ENCODE data around the gene PCDHB9. TPM values are rescaled to one million over a fixed set of nuclear protein-coding genes. Genes with fewer than 3 reads are reported as not detected.
"Not testable (repeated sequence)": the region's sequence is repeated elsewhere in the genome, so short reads cannot be mapped to it uniquely, and the experiment has no call there.

The PCDHB9 gene
- not detected for total RNA-seq

DNA sequence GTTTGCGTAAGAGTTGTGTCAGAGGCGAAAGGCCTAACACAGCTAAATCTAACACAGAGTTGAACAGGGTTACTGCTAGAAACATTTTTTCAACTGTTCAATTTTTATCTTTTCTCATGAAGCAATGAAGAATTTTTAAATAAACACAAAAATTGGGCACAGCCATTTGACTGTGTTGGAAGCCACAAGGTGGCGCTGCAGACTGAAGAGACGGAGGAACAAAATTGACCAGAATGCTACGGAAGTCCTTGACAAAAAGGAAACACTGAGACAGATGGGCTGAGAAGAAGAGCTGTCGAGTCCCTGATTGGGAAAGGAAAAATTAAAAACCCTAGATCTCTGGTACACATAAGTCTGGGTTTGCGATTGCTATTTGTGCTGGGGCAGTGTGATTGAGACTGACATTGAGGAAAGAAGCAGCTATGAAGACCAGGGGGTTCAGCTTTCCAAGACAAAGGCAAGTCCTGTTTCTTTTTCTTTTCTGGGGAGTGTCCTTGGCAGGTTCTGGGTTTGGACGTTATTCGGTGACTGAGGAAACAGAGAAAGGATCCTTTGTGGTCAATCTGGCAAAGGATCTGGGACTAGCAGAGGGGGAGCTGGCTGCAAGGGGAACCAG, at the start of gene PCDHB9:
TSS of gene PCDHB9 (plus strand) at position 265 of the 616 bp plus-strand sequence. CDS start at position 423, 158 bp downstream.
- H3K4me1 Mint-ChIP-seq: peaks cover 6% of the 10 kb centered on the region
- peaks cover 8% of the 10 kb centered on the region for H3K9me3 Mint-ChIP-seq
- H3K4me3 Mint-ChIP-seq: peak within 1 kb of the TSS; percentile 47
- no peaks in the 10 kb centered on the region for H3K36me3 Mint-ChIP-seq (ENCODE audit: low read depth)
- peak within 1 kb of the TSS; percentile 37 for H3K27ac Mint-ChIP-seq
- no peak for ATAC-seq (replicated peaks)
- H3K27me3 Mint-ChIP-seq: peaks cover 48% of the 10 kb centered on the region

DNA sequence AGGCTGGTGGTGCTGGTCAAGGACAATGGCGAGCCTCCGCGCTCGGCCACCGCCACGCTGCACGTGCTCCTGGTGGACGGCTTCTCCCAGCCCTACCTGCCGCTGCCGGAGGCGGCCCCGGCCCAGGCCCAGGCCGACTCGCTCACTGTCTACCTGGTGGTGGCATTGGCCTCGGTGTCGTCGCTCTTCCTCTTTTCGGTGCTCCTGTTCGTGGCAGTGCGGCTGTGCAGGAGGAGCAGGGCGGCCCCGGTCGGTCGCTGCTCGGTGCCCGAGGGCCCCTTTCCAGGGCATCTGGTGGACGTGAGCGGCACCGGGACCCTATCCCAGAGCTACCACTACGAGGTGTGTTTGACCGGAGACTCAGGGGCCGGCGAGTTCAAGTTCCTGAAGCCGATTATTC, 49.6 kb upstream of the PCDHB9 start:
- H3K4me1 Mint-ChIP-seq: not testable (repeated sequence)
- peaks cover 16% of the 10 kb centered on the region for H3K9me3 Mint-ChIP-seq

DNA sequence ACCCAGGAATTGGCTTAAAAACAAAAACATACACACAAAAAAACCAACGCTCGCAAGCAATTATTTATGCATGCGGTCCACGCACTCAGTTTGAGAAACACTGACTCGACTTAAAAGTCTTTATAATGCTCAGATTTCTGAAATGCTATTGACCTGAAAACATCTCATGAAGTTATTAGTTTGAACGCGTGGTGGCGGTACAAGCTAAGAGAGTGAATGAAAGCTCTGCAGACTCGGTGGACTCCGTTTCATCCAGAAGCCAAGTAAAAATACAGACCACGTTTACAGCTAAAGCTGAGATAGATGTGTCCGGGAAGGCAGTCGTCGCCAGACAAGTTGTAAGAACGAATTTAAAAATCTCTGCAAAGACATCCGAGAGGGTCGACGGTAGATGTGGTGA, 37.1 kb upstream of the PCDHB9 start, which contains the start of gene PCDHB6:
TSS of gene PCDHB6 (plus strand) at position 246 of the 400 bp plus-strand sequence. CDS start 201 bp downstream, outside the sequence.
- no peaks in the 10 kb centered on the region for H3K36me3 Mint-ChIP-seq (ENCODE audit: low read depth)
- H3K4me3 Mint-ChIP-seq: peak within 1 kb of the TSS; percentile 14
- no peak within 1 kb of the TSS for H3K27ac Mint-ChIP-seq
- no peak for ATAC-seq (replicated peaks)
- peaks cover 30% of the 10 kb centered on the region for H3K27me3 Mint-ChIP-seq
- H3K9me3 Mint-ChIP-seq: peaks cover 9% of the 10 kb centered on the region
- H3K4me1 Mint-ChIP-seq: no peaks in the 10 kb centered on the region

More for the DNA sequence above, 49.6 kb upstream of the PCDHB9 start:
- H3K4me3 Mint-ChIP-seq; H3K27me3 Mint-ChIP-seq; ATAC-seq (replicated peaks); H3K36me3 Mint-ChIP-seq (ENCODE audit: low read depth); H3K27ac Mint-ChIP-seq: not testable (repeated sequence)

DNA sequence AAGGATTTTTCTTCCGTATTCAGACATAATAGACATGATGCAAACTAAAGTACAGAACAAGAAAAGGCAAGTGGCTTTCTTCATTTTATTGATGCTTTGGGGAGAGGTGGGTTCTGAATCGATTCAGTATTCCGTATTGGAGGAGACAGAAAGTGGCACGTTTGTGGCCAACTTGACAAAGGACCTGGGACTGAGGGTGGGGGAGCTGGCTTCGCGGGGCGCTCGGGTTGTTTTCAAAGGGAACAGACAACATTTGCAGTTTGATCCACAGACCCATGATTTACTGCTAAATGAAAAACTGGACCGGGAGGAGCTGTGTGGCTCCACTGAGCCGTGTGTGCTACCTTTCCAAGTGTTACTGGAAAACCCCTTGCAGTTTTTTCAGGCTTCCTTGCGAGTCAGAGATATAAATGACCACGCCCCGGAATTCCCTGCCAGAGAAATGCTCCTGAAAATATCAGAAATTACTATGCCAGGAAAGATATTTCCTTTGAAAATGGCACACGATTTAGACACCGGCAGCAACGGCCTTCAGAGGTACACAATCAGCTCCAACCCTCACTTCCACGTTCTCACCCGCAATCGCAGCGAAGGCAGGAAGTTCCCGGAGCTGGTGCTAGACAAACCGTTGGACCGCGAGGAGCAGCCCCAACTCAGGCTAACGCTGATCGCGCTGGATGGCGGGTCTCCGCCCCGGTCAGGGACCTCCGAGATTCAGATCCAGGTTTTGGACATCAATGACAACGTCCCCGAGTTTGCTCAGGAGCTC, 36.6 kb upstream of the PCDHB9 start:
- ATAC-seq (replicated peaks): no peak

DNA sequence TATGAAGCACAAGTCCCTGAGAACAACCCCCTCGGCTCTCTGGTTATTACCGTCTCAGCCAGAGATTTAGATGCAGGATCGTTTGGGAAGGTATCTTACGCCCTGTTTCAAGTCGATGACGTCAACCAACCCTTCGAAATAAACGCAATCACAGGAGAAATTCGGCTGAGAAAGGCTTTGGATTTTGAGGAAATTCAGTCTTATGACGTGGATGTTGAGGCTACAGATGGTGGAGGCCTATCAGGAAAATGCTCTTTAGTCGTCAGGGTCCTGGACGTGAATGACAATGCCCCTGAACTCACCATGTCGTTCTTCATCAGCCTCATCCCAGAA, 36.0 kb upstream of the PCDHB9 start:
- H3K9me3 Mint-ChIP-seq: peaks cover 9% of the 10 kb centered on the region
- H3K36me3 Mint-ChIP-seq (ENCODE audit: low read depth): no peaks in the 10 kb centered on the region
- H3K4me3 Mint-ChIP-seq: no peak overlapping the region
- H3K27me3 Mint-ChIP-seq: peaks cover 31% of the 10 kb centered on the region
- no peaks in the 10 kb centered on the region for H3K4me1 Mint-ChIP-seq
- H3K27ac Mint-ChIP-seq: no peak overlapping the region
- ATAC-seq (replicated peaks): no peak

More for the DNA sequence above, 36.6 kb upstream of the PCDHB9 start:
- Mint-ChIP-seq H3K36me3 (ENCODE audit: low read depth) (no peaks in the 10 kb centered on the region), H3K9me3 (peaks cover 9% of the 10 kb centered on the region), H3K4me3 (peak overlapping the region; percentile 14), H3K27me3 (peaks cover 27% of the 10 kb centered on the region), H3K4me1 (no peaks in the 10 kb centered on the region), H3K27ac (no peak overlapping the region)

DNA sequence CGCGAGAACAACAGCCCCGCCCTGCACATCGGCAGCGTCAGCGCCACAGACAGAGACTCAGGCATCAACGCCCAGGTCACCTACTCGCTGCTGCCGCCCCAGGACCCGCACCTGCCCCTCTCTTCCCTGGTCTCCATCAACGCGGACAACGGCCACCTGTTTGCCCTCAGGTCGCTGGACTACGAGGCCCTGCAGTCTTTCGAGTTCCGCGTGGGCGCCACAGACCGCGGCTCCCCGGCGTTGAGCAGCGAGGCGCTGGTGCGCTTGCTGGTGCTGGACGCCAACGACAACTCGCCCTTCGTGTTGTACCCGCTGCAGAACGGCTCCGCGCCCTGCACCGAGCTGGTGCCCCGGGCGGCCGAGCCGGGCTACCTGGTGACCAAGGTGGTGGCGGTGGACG, 35.3 kb upstream of the PCDHB9 start:
- not testable (repeated sequence) for H3K4me1 Mint-ChIP-seq; ATAC-seq (replicated peaks); H3K4me3 Mint-ChIP-seq; H3K27ac Mint-ChIP-seq; H3K9me3 Mint-ChIP-seq; H3K36me3 Mint-ChIP-seq (ENCODE audit: low read depth)
- H3K27me3 Mint-ChIP-seq: peaks cover 35% of the 10 kb centered on the region

DNA sequence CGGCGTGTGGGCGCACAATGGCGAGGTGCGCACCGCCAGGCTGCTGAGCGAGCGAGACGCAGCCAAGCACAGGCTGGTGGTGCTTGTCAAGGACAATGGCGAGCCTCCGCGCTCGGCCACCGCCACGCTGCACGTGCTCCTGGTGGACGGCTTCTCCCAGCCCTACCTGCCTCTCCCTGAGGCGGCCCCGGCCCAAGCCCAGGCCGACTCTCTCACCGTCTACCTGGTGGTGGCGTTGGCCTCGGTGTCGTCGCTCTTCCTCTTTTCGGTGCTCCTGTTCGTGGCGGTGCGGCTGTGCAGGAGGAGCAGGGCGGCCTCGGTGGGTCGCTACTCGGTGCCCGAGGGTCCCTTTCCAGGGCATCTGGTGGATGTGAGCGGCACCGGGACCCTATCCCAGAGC, 34.9 kb upstream of the PCDHB9 start:
- H3K4me1 Mint-ChIP-seq; H3K27ac Mint-ChIP-seq; H3K9me3 Mint-ChIP-seq; ATAC-seq (replicated peaks); H3K36me3 Mint-ChIP-seq (ENCODE audit: low read depth); H3K4me3 Mint-ChIP-seq: not testable (repeated sequence)
- H3K27me3 Mint-ChIP-seq: peaks cover 38% of the 10 kb centered on the region

DNA sequence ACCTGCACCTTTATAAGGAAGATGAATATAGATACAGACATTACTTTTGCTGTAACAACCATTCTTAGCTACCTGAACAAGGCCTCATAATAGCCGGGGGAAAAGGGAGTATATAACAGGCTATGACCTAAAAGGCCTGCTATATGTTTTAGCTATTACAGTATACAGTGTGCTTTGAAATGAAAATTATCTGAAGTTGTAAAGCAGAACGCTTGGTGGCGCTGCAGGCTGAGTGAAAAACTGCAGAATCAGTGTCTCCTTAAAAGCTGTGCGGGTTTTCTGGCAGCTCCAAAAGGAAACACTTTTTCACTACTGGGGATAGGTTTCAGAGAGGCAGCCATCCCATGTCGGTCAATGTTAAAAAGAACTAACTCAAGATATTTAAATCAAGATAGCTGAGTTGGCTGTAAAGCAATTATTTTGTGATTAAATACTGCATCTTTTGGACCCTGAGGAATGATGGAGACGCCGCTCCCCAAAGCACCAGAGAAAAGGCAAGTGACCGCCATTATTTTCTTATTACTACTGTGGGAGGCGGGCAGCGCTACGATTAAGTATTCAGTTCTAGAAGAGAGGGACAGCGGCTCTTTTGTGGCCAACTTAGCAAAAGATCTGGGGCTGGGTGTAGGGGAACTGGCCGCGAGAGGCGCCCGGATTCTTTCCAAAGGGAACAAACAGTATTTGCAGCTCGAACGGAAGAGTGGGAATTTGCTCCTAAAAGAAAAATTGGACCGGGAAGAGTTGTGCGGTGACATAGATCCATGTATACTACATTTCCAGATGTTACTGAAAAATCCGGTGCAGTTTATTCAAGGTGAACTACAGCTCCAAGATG, 31.2 kb upstream of the PCDHB9 start:
- Mint-ChIP-seq H3K4me1 (no peaks in the 10 kb centered on the region), H3K36me3 (ENCODE audit: low read depth) (no peaks in the 10 kb centered on the region), H3K9me3 (peaks cover 7% of the 10 kb centered on the region), H3K27ac (no peak overlapping the region), H3K27me3 (peaks cover 41% of the 10 kb centered on the region), H3K4me3 (no peak overlapping the region)
- no peak for ATAC-seq (replicated peaks)

DNA sequence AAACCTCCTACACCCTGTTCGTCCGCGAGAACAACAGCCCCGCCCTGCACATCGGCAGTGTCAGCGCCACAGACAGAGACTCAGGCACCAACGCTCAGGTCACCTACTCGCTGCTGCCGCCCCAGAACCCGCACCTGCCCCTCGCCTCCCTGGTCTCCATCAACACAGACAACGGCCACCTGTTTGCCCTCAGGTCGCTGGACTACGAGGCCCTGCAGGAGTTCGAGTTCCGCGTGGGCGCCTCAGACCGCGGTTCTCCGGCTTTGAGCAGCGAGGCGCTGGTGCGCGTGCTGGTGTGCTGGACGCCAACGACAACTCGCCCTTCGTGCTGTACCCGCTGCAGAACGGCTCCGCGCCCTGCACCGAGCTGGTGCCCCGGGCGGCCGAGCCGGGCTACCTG, 29.6 kb upstream of the PCDHB9 start:
- H3K27me3 Mint-ChIP-seq: peaks cover 40% of the 10 kb centered on the region
- H3K4me3 Mint-ChIP-seq; ATAC-seq (replicated peaks); H3K4me1 Mint-ChIP-seq; H3K27ac Mint-ChIP-seq; H3K36me3 Mint-ChIP-seq (ENCODE audit: low read depth); H3K9me3 Mint-ChIP-seq: not testable (repeated sequence)

DNA sequence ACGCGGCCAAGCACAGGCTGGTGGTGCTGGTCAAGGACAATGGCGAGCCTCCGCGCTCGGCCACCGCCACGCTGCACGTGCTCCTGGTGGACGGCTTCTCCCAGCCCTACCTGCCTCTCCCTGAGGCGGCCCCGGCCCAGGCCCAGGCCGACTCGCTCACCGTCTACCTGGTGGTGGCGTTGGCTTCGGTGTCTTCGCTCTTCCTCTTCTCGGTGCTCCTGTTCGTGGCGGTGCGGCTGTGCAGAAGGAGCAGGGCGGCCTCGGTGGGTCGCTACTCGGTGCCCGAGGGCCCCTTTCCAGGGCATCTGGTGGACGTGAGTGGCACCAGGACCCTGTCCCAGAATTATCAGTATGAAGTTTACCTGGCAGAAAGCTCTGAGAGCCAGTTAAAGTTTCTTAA, 29.1 kb upstream of the PCDHB9 start:
- H3K27ac Mint-ChIP-seq; ATAC-seq (replicated peaks); H3K9me3 Mint-ChIP-seq; H3K4me3 Mint-ChIP-seq; H3K36me3 Mint-ChIP-seq (ENCODE audit: low read depth); H3K4me1 Mint-ChIP-seq: not testable (repeated sequence)
- peaks cover 37% of the 10 kb centered on the region for H3K27me3 Mint-ChIP-seq

DNA sequence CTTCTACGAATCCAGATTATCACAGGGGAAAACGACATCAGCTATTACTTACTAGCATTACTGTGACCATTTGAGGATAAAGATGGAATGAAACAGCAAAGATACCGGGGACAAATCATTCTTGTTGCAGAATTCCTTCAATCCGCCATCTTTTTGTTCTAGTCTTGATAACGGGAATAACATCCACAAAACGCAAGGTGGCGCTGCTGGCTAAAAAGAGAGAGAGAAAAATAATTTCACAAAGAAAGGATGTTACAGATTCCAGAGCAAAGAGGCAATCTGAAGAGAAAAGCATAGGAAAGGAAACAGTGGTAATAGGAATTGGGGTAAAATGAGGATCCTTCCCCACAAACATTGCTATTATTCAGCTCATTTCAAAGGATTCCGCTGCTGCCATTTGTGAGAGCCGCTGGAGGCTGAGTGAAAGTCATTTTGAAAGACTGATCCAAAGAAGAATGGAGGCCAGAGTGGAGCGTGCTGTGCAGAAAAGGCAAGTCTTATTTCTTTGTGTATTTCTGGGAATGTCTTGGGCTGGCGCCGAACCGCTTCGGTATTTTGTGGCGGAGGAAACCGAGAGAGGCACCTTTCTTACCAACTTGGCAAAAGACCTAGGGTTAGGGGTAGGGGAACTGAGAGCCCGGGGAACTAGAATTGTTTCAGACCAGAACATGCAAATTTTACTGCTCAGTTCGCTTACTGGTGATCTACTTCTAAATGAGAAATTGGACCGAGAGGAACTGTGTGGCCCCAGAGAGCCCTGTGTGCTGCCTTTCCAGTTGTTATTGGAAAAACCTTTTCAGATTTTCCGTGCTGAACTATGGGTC, 14.4 kb upstream of the PCDHB9 start, which contains the start of gene PCDHB7:
TSS of gene PCDHB7 (plus strand) at position 264 of the 824 bp plus-strand sequence. CDS start at position 456, 192 bp downstream.
- Mint-ChIP-seq H3K4me3 (no peak within 1 kb of the TSS), H3K4me1 (peaks cover 6% of the 10 kb centered on the region), H3K27me3 (peaks cover 31% of the 10 kb centered on the region), H3K36me3 (ENCODE audit: low read depth) (no peaks in the 10 kb centered on the region), H3K9me3 (peaks cover 3% of the 10 kb centered on the region), H3K27ac (no peak within 1 kb of the TSS)
- no peak for ATAC-seq (replicated peaks)

DNA sequence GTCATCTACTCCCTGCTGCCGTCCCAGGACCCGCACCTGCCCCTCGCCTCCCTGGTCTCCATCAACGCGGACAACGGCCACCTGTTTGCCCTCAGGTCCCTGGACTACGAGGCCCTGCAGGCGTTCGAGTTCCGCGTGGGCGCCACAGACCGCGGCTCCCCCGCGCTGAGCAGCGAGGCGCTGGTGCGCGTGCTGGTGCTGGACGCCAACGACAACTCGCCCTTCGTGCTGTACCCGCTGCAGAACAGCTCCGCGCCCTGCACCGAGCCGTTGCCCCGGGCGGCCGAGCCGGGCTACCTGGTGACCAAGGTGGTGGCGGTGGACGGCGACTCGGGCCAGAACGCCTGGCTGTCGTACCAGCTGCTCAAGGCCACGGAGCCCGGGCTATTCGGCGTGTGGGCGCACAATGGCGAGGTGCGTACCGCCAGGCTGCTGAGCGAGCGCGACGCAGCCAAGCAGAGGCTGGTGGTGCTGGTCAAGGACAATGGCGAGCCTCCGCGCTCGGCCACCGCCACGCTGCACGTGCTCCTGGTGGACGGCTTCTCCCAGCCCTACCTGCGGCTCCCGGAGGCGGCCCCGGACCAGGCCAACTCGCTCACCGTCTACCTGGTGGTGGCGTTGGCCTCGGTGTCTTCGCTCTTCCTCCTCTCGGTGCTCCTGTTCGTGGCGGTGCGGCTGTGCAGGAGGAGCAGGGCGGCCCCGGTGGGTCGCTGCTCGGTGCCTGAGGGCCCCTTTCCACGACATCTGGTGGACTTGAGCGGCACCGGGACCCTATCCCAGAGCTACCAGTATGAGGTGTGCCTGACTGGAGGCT, 12.5 kb upstream of the PCDHB9 start:
- H3K27me3 Mint-ChIP-seq: peaks cover 20% of the 10 kb centered on the region
- not testable (repeated sequence) for H3K4me3 Mint-ChIP-seq; H3K9me3 Mint-ChIP-seq; H3K36me3 Mint-ChIP-seq (ENCODE audit: low read depth); H3K4me1 Mint-ChIP-seq; ATAC-seq (replicated peaks); H3K27ac Mint-ChIP-seq

DNA sequence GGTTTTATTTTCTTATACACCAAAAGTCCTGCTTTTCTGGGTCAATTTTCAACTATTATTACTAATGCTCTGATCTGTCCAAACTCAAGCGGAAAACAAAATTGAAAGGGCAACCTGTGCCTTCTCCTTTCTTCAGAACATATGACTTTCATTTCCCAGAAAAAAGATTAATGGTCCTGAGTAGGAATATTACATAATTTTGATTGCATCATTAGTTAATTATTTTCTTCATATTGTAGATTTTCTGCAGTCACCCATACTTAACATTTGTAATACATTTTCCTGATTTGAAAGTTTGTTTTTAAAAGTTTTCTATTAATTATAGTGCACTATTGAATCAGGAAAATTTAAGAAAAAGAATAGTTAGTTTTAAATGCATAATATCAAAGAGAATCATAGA, 11.0 kb upstream of the PCDHB9 start:
- peaks cover 6% of the 10 kb centered on the region for H3K4me1 Mint-ChIP-seq
- H3K4me3 Mint-ChIP-seq: no peak overlapping the region
- H3K27ac Mint-ChIP-seq: no peak overlapping the region
- no peaks in the 10 kb centered on the region for H3K36me3 Mint-ChIP-seq (ENCODE audit: low read depth)
- H3K27me3 Mint-ChIP-seq: peaks cover 15% of the 10 kb centered on the region
- no peak for ATAC-seq (replicated peaks)
- H3K9me3 Mint-ChIP-seq: no peaks in the 10 kb centered on the region

Data from activated T-helper 17 cell treated with anti-CD3 and anti-CD28 coated beads, Interleukin-2, amount 50 U/mL, for 72 hours (primary cell).